Effector CD4-positive, alpha-beta T cell (primary cell): Measurements from ENCODE around the gene PGBD5.
A peak's percentile ranks its signal among the peaks of the same experiment; 100 is the strongest.

Source experiments
- DNase-seq: peaks from one replicate; pipeline ENCODE4 v3.0.0-alpha.2; 2020

Gene PGBD5

DNA sequence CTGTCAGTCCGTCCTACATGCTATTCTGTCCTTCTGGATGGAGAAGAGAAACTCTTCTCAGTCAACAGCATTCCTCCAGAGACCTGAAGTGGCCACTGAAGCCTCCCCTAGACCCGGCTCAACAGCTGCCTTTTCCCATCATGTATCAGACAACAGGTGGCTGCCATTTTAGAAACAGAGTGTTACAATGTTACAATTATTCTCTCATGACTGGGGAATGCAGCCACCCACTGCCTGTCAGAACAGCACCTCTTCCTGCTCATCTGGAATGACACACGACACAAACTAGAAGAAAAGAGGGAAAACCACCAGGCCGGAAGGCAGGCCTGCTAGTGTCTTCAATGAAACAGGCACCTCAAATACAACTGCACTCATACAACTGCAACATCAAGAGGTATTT is 105.3 kb downstream of the PGBD5 start:
- no peak for DNase-seq

DNA sequence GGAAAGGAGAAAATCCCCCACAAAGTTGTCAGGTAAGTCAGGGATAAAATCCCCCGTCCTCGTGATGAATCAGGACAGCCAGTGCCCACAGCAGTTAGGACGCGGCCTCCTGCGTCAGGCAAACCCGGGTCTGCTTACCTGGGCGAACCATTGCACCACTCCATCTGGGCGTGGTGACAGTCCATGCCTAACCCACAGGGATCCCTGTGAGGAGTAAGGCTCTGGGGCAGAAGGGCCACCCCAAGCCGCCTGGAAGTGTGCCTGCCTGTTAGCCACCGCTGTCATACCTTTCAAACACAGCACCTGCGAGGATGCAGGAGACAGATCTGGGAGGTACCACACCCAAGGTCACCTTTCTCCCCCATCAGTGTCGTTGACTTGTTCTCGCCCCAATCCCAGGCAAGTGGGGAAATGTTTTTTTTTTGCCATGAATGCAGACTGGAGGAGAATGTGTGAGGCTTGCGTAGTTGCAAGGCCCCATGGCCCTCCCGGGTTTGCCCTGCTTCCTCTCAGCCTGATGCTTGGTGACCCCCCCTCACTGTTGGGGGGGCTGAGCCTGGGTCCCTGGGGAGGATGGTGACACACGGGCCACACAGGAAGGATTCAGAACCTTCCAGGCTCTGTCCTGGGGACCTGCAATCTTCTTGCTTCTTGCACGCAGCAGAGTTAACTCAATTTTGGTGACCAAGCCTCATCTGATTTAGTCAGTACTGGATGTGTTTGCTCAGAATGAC is 107.0 kb downstream of the PGBD5 start:
- no peak for DNase-seq

- no peak for DNase-seq
Measured at GRCh38 chr1:230317823-230318819, 108.0 kb downstream of the PGBD5 start.

DNA sequence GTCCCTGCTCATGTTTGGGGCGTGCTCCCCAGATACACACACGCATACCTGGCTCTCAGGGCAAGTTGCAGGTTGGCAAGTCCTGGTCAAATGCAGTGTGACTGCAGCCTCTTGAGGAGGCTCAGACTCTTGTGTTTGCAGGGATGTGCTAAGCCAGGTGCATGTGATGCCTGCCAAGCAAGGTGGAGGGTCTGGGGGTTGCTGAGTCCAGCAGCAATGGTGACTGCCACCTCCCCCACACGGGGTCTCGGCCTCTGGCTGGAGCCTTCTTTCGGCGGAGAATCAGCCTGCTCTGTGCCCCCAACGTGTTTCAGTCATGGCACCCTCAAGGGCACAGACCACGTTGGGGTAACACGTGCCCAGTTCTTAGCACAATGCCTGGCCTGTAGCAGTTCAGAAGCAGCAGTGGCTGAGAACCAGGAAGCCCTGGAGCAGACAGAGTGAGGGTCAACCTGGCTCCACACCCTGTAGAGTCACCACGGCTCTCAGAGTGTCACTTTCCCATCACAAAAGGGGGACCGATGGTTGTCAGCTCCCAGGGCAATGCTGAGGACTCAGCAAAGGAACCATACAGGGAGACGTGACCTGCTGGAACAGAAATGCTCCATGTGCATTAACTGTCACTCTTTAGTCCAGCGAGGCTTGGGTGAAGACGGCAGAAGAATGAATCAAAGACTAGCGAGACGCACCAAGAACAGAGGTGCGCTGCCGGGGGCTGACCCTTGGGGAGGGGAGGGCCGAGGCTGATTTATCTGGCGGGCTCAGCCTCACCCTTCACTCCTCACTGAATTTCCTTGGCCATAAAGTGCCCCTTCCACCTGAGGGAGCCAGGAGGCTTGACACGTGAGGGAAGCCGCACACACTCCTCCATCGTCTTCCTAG is 109.0 kb downstream of the PGBD5 start:
- DNase-seq, result no peak

GRCh38 chr1:230315099-230315498 is 111.0 kb downstream of the PGBD5 start:
- no peak for DNase-seq

DNA sequence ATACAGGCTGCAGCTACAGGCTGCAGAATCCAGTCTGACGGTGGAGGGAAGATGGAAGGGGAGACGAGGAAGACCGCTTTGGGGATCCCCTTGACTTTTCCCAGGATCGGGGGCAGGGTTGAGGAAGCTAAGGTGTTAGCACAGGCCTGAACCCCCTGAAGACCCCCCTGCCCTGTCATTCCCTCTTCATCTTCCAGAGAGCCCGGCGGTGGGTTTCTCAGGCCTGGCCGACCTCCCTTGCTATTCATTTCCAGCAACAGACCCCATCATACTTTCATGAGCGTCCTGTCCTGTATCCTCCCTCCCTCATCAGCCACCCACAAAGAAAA is 112.0 kb downstream of the PGBD5 start:
- no peak for DNase-seq

DNA sequence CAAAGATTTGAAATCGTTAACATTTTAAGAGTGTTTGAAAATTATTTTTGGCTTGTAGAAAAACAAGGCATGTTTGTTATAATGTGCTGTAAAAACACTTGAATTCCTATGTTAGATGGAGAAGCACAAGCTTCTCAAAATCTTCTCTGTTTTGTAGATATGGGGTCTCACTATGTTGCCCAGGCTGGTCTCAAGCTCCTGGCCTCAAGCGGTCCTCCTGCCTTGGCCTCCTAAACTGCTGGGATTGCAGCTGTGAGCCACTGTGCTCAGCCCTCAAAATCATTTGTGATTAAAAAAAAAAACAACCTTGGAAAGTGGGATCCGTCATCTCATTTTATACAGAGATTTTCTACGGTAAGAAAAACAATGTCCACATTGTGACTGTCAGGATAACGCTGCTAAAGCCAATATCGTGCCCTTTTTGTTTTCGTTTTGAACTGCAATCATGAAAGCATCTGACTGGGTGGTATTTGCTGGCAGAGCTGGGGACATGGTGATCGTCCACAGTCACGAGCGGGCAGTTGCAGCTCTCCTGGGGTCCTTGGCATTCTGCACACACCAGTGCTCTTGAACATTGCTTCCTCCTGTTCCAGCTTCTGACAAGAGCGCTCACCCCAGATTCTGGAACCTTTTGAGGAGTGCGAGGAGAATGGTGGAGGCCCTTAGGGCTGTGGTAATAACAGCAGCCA is 112.5 kb downstream of the PGBD5 start:
- no peak for DNase-seq

DNA sequence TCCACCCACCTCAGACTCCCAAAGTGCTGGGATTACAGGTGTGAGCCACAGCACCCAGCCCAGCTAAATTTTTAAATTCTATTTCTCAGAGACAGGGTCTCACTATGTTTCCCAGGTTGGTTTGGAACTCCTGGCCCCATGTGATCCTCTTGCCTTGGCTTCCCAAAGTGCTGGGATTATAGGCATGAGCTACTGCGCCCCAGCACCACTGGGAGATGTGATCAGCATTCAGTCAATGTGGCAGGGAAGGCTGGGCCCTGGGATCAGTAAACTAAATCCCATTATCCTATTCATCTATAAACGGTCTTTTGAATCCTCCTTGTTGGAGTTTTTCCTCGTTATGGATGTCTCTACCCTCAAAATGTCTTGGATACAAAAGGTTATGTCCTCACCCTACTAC is 113.5 kb downstream of the PGBD5 start:
- no peak for DNase-seq

- peak; percentile 45 for DNase-seq
Measured at GRCh38 chr1:230310381-230311163, 115.6 kb downstream of the PGBD5 start.

GRCh38 chr1:230309646-230310177 is 116.4 kb downstream of the PGBD5 start:
- DNase-seq, result no peak

- DNase-seq, result no peak
Measured at GRCh38 chr1:230308821-230309220, 117.3 kb downstream of the PGBD5 start.

GRCh38 chr1:230308039-230308438 is 118.1 kb downstream of the PGBD5 start:
- DNase-seq, result no peak

GRCh38 chr1:230307213-230307612 is 118.9 kb downstream of the PGBD5 start:
- DNase-seq, result no peak

GRCh38 chr1:230306169-230306568 is 120.0 kb downstream of the PGBD5 start:
- no peak for DNase-seq

DNA sequence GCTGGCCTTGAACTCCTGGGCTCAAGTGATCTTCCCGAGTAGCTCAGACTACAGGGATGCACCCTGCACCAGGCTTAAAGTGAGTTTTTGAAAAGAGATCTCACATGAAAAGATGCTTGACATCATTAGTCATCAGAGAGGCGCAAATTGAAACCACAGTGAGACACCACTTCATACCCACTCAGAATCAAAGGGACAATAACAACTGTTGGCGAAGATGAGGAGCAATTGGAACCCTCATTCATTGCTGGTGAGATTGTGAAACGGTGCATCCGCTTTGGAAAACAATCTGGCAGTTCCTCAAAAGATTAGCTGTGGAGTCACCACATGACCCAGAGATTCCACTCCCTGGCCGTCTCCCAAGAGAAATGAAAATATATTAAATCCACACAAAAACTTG is 122.3 kb downstream of the PGBD5 start:
- DNase-seq, result no peak

GRCh38 chr1:230303069-230303468 is 123.1 kb downstream of the PGBD5 start:
- no peak for DNase-seq

DNA sequence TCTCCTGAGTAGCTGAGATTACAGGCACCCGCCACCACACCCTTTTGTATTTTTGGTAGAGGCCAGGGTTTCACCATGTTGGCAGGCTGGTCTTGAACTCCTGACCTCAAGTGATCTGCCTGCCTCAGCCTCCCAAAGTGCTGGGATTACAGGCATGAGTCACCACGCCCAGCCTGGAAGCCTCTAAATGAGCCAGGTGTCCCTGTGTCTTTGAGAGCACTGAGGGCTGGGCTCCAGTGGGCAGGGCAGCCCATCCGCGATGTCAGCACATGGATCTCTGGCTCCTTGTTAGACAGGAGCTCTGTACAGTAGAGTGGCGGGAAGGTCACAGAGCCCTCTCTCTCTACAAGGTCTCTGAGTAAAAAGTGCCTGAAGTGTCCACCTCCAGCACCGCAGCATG is 124.3 kb downstream of the PGBD5 start:
- DNase-seq, result no peak

DNA sequence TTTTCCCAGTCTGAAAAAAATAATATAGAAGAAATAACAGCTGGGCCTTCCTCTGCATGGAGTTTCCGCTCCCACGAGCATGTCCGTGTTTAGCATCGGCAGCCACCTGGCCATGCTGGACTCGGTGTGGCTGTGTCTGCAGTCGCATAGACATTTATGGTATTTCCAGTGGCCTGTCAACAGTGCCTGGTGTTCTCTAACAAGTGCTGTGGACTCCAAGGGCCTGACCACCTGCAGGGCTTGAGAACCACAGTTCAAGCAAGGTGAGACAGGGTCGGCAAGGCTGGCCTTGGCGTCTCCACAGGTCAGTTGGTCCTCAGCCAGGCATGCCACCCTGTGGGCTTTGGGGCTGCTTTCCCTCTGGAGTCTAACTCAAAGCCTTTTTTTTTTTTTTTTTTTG is 124.8 kb downstream of the PGBD5 start:
- DNase-seq, result no peak

DNA sequence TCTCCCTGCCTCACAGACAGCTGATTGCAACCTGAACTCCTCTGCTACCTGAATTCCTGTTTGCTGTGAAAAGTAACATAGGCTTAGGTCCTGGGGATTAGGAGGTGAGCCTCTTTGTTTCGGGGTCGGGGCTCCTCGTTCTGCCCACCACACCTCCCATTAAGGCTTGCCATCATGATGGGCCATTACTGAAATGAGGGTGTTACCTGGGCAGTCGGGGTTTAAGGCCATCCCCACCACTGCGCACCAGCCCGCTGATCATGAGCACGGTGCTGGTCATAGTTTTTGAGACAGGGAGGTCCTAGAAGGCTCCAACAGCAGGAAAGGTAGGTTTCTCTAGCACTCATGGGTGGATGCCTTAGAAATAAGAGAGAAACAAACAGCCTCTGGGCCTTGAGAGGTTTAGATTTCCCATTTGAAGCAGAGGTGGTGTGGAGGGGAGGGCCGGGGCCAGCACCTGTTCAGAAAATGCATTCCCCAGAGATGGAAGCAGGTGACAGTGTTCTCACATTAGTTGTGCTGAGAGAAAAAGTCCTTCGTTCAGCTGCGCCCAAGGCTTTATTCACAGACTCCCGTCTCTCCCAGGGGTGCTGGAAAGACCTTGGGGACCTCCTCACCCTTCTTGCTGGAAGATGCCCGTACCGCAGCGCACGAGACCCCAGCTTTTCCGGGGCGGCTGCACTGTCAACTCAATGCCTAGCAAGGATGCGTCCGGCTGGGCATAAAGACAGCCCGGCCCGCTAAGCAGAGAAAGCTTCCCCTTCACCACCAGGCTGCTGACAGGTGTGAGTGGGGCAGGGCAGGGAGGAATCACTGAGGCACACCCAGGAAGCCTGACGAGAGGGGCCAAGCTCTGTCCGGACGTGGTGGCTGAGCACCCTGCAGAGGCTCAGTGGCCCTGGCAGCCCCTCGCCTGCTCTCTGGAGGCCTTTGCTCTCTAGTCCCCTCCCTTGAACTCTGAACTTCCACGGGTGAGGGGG is 125.5 kb downstream of the PGBD5 start:
- no peak for DNase-seq
